IPS-NIHi7 (cell line): ENCODE data around the gene SPARCL1.
"Not testable (repeated sequence)": the region's sequence is repeated elsewhere in the genome, so short reads cannot be mapped to it uniquely, and the experiment has no call there.

ENCODE experiments used
- DNase-seq: peaks from one replicate; pipeline ENCODE4 v3.0.0; 2012; ENCODE audit warnings: mixed read lengths; ENCODE audit errors: extremely low spot score

The SPARCL1 gene

DNA sequence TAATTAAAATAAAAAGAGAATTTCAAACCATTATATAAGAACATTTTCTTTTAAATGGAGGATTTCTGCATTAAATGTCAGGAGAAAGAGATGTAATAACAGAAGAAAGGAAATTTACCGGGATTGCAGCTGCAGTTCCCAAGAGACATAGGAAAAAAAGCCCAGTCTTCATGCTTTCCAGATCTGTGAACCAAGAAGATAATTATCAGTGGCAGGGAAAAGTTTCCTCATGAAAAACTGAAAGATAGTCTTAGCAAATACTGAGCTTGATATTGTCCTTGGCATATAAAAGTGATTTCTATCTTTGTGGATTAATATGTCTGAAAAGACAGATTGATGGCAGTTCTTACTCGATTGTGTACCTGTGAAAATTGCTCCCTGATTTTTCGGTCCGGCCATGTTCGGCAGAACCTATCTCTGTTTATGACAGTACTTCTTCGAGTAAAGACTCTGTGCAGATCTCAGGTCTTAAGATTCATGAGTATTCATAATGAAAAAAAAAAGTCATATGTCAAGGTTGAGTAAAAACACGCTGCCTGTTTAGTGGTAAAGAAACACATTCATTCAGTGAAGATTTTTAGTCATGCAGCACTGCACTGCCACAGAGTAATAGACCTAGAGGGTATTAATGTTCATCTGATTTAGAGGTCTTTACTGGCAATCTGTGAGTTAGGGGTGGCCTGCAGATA lies 29.6 kb downstream of the SPARCL1 start:
- no peak for DNase-seq

DNA sequence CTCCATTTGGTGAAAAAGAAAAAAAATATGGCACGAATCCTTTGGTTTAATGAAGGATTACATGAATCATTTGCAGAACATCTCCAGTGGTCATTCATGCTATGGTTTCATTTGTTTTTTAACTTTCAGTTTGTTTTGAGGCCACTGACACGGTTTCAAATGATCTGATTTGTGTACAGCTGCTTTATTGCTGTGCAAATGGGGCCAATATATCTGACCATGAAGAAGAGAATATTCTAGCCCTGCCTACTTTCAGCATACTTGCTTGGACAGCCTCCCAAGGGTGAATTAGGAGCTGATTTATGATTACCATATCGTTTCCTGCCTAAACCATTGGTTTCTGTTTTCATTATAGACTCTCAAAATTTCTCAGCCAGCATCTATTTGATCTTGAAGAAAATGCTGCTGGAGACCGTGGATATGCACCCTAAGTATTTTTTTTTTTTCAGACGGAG lies 30.7 kb downstream of the SPARCL1 start:
- no peak for DNase-seq

DNA sequence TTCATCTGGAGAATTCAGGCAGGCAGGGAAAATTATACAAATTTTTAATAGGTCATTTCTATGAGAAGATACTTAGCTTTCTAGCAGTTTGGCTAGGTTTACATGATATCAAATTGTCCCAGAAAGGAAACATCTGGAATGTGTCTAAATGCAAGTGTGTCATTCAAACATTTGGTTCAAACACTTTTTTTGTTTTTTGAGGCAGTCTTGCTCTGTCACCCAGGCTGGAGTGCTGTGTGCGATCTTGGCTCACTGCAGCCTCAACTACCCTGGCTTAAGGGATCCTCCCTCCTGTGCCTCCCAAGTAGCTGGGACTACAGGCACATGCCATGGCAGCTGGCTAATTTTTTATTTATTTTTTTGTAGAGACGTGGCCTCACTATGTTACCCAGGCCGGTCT lies 31.6 kb downstream of the SPARCL1 start:
- no peak for DNase-seq

DNA sequence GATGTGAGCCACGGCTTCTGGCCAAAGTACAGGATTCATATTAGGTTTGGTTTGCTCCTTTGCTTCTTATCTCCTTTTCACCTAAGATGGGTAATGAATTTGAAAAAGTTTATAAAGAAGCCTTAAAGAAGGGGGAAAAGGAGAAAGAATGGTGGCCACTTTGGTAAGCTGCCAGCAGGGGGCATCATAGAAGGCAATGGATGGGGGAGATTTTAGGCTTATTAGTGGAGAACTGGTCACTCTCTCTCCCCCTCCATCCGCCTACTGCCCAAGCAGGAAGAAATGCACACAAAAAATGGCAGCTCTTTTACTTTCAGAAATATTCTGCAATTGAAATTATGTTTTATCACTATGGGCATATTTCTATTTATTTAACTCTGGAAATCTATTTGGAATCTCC lies 32.0 kb downstream of the SPARCL1 start:
- peak; percentile 37 for DNase-seq

DNA sequence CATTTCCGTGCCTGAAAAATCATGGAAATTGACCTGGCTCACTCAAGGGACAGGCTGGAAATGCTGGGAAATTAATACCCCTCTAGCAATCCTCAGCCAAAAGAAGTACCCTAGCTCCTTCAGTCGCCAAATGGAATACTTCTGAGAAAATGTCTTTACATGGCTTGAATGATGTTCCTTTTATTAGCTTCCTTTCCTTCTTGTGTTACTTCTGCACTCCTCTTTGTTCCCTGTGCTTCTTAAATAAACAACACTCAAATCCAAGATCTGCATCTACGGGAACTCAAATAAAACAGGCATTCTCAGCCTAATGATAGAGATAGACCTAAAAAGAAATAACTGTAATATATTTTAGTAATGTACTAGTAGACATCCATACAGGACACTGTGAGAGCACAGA lies 36.1 kb downstream of the SPARCL1 start:
- no peak for DNase-seq

DNA sequence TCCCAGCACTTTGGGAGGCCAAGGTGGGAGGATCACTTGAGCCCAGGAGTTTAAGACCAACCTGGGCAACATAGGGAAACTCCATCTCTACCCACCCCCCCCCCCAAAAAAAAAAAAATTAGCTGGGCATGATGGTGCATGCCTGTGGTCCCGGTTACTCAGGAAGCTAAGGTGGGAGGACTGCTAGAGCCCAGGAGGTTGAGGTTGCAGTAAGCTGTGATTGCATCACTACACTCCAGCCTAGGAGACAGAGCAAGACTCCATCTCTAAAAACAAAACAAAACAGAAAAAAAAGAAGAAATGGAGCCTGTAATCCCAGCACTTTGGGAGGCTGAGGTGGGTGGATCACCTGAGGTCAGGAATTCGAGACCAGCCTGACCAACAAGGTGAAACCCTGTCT lies 37.3 kb downstream of the SPARCL1 start:
- not testable (repeated sequence) for DNase-seq

DNA sequence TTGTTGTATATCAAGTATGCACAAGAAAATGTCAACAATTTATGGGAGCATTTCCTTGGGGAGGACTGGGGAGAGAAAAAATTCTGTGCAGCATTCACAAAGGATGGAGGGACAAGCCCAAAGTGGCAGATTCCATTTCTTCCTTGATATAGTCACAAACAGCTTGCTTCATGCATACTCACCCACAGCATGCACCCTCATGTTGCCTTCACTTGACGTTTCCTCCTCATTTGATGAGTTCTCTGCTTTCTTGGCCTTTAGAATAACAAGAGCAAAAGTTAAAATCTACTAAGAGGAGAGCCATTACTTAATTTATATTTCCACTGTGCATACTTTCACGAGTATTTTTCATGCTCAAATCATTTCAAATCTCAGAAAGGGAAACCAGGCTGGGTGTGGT lies 37.7 kb downstream of the SPARCL1 start:
- DNase-seq: no peak

DNA sequence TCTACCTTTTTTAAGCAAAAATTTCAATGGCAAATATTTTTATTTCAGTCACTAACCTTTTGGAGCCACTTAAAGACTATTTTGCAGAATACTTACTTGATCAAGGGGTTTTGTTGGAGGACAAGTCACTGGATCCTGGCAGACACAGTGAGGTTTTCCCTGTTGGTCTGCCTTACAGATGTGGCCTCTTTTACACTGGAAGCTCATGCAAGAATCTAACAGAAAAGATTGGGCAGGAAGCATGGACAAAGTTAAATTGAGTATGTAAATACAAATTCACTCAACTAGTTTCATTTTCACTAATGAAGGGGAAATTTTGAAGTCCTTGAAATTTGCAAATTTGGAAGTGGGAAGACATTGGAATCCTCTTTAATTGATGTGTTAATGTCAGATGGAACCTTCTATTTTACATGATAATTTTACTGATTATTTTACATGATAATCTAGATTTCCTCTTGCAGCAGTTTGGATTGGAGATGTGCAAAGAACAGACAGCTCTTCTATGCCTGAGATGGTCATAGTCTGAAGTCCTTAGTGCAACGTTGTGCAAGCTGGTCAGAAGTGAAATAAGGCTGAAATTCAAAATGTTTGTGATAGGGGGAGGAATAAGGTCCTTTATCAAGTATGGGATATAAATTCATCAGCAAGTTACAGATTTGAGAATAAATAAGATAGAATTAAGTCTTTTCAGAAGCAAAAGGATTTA lies 38.4 kb downstream of the SPARCL1 start:
- no peak for DNase-seq

DNA sequence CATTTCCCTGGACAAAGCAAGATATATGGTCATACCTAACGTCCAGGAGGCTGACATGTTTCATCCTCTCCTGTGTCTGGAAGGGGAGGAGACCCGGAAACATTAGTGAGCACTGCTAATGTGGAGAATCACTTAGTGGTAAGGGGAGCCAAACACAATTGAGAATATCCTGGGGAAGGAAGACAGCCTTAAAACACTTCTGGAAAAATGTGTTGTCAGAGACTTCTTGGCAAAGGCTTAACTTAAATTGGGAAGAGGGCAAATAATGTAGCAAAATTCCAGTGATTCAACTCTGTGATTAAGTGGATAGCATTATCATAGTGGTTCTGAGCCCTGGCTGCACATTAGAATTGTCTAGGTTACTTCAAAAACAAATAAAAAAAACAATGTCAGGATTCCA lies 39.5 kb downstream of the SPARCL1 start:
- DNase-seq: no peak

DNA sequence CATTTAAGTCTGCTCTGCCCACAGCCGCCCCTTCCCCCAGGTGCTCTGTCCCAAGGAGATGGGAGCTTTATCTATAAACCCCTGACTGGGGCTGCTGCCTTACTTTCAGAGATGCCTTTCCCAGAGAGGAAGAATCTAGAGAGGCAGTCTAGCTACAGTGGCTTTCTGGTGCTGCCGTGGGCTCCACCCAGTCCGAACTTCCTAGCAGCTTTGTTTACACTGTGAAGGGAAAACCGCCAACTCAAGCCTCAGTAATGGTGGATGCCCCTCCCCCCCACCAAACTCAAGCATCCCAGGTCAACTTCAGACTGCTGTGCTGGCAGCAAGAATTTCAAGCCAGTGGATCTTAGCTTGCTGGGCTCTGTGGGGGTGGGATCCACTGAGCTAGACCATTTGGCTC lies 40.5 kb downstream of the SPARCL1 start:
- DNase-seq: not testable (repeated sequence)

DNA sequence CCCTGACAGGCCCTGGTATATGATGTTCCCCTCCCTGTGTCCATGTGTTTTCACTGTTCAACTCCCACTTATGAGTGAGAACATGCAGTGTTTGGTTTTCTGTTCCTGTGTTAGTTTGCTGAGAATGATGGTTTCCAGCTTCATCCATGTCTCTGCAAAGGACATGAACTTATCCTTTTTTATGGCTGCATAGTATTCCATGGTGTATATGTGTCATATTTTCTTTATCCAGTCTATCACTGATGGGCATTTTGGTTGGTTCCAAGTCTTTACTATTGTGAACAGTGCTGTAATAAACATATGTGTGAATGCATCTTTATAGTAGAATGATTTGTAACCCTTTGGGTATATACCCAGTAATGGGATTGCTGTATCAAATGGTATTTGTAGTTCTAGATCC lies 45.9 kb downstream of the SPARCL1 start:
- not testable (repeated sequence) for DNase-seq

DNA sequence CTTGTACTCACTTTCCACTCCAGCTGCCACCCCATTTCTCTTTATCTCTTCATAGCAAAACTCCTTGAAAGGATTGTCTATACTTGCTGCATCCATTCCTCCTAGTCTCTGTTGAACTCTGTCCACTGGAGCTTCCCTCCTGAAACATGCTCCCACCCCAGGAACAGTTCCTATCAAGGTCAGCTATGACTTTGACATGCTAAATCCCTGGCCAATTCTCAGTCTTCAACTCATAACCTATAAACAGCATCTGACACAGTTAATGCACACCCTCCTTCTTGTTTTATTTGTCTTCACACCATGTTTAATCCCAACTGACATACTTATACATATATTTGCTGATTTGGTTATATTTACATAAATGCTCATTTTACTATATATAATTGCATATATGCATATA lies 47.8 kb downstream of the SPARCL1 start:
- DNase-seq: no peak

DNA sequence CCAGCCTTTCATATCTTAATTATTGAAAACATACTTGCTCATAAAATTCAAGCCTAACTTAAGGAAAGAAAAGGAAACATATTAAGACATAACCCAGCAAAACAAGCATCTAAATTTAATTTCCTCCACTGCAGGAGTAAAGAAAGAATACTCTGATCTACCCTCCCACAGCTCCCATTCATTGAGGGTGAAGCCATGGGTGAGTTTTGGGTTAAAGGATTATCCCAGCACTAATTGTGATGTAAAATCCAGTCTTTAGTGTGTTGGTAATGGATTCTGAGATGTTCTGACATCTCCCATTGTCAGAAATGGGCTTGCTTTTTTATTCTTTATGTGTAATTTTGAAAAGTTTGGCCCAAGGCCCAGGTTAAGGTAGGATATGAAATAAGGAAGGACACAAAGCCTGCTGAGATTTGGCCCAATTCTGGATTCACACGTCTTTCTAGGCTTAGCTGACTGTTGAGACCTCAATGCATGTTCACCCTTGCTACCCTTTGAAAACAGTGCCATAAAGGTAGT lies 50.4 kb downstream of the SPARCL1 start:
- DNase-seq: no peak

DNA sequence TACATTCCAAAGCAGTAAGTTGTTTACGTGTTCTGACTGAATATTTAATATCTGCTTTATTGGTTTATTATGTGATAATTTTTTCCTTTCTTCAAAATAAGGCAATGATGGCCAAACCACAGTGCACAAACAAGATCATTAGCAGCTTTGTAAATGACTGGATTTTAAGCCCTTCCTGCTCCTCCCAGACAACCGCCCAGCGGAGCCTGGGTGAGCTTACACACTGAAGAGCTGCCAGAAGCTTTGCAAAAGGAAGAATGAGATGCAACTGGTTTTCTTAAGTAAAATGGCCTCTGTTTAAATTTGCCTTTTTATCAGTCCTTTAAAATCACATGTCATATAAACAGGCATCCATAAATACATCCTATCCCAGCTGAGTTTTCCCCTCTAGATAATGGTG lies 52.2 kb downstream of the SPARCL1 start:
- no peak for DNase-seq

DNA sequence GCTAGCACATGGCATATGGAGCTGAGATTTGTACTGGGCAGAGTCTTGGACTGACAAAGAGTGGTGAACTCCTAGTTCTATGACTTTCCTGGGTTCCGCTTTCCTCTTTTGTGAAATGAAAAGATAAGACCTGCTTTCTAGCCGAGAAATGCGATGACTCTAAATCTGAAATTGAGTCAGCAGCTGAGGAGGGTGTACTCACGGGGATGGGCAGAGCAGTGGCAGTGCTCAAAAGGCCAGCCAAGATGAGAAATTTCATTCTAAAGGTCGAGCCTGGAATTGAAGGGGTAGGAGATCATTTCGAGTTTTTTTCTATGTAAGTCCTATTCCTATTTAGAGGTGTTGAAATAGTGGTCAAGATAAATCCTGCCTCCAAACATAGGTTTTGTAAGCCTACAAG lies 59.8 kb downstream of the SPARCL1 start:
- no peak for DNase-seq

DNA sequence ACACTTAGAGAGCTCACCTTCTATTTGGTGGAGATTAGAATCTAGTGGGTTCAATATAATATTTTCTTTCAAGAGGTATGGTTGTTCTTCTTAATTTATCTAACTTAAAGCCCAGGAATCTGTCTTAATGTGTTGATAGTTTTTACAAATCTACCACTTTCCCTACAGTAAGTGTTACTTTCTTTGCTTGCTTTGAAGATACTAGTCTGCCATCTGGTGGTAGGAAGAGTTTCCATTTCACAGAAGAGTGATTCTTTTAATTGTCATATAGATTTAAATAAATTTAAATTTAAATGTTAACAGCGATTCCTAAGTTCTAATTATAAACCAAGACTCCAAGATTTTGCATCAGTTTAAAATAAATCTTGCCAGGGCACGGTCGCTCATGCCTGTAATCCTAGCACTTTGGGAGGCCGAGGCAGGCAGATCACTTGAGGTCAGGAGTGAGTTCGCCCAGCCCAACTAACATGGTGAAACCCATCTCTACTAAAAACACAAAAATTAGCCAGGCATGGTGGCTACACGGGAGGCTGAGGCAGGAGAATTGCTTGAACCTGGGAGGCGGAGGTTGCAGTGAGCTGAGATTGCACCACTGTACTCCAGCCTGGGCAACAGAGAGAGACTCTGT lies 63.3 kb downstream of the SPARCL1 start:
- DNase-seq: peak; percentile 26

DNA sequence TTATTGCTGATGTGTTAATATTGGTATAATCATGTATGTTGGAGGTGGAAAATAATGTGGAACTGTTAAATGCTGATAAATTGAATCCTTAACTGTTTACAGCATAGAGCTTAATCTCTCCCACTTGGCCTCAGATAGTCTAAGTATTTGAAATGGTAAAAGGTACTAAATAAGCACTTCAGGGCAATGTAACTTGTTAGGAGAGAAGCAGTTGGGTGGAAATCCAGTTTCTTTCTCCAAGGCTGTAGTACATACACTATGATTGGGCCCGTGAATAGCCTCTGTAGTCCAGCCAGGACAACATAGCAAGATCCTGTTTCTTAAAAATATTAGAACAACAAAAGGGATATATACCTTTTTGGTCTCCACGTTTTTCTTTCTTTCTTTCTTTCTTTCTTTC lies 67.1 kb downstream of the SPARCL1 start:
- no peak for DNase-seq

DNA sequence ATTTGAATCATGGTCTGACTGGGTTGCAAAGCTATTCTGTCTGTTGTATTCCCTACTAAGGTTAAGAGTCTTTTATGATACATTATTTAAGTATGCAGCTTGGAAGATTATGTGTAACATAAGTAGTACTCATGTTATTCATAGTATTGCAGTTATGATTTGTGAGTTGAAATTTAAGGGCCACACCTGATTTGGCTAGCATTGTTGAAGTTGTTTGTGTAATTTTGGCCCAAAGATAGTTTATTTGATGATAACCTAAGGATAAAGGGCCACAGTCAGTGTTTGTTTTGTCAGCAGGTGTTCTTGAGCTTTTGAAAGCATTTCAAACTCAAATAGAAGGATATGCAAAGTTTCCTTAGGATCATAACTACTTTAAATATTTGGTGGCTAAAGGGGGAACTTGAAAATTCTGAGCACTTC lies 67.9 kb downstream of the SPARCL1 start:
- no peak for DNase-seq

DNA sequence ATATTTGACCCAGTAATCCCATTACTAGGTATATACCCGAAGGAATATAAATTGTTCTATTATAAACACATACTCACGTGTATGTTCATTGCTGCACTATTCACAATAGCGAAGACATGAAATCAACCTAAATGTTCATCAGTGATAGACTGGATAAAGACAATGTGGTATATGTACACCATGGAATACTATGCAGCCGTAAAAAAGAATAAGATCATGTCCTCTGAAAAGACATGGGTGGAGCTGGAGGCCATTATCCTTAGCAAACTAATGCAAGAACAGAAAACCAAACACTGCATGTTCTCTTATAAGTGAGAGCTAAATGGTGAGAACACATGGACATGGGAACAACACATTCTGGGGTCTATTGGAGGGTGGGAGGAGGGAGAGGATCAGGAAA lies 70.3 kb downstream of the SPARCL1 start:
- no peak for DNase-seq

DNA sequence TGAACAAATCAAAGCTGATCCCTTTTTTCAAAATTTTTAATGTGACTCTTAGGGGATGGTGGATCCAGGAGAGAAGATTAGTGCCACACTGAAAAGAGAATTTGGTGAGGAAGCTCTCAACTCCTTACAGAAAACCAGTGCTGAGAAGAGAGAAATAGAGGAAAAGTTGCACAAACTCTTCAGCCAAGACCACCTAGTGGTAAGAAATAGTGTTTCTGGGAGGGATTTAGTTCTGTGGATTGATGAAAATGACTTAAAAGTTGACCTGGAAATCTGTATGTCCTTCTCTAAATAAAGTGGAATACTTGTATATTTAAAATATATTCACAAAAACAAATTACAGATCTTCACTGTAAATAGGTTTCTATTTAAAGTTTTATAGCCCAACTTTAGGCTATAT lies 77.6 kb downstream of the SPARCL1 start:
- no peak for DNase-seq

DNA sequence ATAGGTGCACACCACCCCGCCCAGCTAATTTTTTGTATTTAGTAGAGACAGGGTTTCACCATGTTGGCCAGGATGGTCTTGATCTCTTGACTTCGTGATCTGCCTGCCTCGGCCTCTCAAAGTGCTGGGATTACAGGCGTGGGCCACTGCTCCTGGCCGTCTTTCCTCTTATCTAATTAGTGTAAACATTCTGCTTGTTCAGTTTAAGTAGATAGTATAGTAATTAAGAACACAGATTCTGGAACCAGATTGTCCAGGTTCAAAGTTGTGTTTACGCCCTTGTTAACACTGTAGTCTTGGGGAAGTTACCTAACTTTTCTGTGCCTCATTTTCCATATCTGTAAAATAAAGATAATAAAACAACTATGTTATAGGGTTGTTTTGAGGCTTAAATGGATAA lies 82.8 kb downstream of the SPARCL1 start:
- not testable (repeated sequence) for DNase-seq

DNA sequence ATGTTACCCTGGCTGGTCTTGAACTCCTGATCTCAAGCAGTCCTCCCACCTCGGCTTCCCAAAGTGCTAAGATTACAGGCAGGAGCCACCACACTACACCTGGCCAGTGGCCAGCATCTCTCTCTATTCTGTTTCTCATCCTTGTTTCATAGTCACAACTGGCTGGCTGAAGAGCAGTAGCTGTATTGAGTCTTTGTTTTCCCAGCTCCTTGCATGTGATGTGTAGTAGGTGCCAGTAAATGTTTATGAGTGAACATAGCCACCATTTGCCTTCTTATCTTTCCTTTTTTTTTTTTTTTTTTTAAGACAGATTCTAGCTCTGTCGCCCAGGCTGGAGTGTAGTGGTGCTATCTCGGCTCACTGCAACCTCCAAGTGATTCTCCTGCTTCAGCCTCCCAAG lies 83.2 kb downstream of the SPARCL1 start:
- no peak for DNase-seq

DNA sequence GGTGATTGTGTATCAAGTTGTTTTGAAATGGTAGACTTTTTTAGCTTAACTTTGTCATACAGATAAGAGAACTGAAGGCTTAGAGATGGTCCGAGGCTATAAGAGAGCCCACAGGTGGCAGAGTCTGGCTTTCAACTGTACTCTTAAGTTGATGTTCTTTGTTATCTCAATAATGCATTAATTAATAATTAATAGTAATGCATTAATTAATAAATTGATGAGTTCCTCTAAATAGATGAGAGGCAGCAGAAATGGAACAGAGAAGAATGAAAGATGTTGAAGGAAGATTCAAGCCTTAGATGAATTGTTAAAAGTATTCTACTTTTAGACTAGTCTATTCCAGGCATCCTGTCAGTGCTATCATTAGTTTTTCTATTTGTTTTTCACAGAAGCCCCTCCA lies 84.4 kb downstream of the SPARCL1 start:
- no peak for DNase-seq
